ENCODE measurements around the gene APOC3. TPM values are rescaled to one million over a fixed set of nuclear protein-coding genes. Genes with fewer than 3 reads are reported as not detected.

The APOC3 gene
- total RNA-seq, 1 donor from 2014 or later, result not detected

DNA sequence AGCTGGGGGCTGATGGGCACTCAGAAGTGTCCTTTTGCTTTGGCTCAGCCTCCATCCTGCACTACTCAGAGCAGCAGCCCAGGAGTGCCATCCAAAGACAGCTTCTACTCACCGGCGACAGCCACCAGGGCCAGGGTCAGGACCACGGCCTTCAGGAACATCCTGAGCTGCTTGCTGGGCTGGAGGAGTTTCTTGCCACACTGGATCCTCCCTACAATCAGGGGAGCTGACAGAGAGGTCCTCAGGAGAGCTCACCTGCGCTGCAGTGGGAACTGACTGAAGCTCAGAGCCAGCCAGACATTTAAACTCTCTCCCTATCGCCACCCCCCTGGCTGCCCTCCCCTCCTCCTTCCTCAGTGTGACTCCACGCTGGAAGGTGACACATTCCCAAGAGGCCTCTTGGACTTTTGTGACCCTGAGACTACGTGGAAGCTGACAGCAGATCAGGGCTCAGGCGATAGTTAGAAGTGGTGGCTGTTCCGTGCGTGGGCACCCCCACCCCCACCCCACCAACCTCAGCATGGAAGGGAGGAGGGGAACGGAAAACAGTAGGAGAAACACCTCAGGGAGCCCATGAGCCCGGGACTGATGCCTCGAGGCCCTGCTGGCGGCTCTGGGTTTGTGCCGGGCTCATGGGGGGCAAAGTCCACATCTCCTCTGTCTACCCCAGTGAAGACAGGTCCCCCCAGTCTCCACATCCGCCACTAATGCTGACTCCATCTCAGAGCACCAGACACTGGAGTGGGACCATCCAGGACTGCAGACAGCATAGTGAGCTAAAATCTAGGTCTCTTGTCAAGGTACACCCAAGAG lies 6.5 kb upstream of the APOC3 start, which contains the start of gene APOA4:
Gene APOA4, minus strand, starts transcription at position 274 of the 813 bp plus-strand sequence. Its CDS starts 113 bp downstream, at position 161.
- Mint-ChIP-seq H3K4me1 (ENCODE audit: low read depth) (no peaks in the 10 kb centered on the region), H3K4me3 (ENCODE audit: unreplicated experiment) (no peak within 1 kb of the TSS), H3K36me3 (ENCODE audit: low read depth) (no peaks in the 10 kb centered on the region), H3K9me3 (ENCODE audit: low read depth) (no peaks in the 10 kb centered on the region), H3K27me3 (ENCODE audit: low read depth) (no peaks in the 10 kb centered on the region), H3K27ac (ENCODE audit: unreplicated experiment) (no peak within 1 kb of the TSS)
- no peak for DNase-seq (ENCODE audit: low spot score)
- TF ChIP-seq, protein P1, sequence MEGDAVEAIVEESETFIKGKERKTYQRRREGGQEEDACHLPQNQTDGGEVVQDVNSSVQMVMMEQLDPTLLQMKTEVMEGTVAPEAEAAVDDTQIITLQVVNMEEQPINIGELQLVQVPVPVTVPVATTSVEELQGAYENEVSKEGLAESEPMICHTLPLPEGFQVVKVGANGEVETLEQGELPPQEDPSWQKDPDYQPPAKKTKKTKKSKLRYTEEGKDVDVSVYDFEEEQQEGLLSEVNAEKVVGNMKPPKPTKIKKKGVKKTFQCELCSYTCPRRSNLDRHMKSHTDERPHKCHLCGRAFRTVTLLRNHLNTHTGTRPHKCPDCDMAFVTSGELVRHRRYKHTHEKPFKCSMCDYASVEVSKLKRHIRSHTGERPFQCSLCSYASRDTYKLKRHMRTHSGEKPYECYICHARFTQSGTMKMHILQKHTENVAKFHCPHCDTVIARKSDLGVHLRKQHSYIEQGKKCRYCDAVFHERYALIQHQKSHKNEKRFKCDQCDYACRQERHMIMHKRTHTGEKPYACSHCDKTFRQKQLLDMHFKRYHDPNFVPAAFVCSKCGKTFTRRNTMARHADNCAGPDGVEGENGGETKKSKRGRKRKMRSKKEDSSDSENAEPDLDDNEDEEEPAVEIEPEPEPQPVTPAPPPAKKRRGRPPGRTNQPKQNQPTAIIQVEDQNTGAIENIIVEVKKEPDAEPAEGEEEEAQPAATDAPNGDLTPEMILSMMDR (IDR thresholded peaks at IDR 0.05), result no peak

DNA sequence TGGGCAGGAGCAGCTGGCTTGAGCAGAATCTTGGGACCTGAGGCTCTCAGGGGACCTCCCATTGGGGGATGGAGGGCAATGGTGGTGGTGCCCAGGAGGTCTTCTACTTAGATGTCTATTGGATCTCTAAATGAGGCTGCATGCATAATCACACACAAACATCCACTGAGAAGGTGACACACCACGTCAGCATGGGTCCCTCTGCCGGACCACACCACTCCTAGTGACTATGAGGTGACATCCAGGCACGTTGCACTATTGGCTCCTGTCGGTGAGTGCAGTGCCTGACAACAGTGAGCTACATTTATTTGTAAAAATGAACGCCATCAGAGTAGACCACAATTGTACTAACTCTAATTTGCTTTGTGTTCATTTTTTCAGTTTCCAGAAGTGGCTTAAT lies 4.3 kb upstream of the APOC3 start:
- Mint-ChIP-seq H3K9me3 (ENCODE audit: low read depth) (no peaks in the 10 kb centered on the region), H3K27me3 (ENCODE audit: low read depth) (no peaks in the 10 kb centered on the region), H3K27ac (ENCODE audit: unreplicated experiment) (no peak overlapping the region), H3K4me1 (ENCODE audit: low read depth) (peaks cover 13% of the 10 kb centered on the region), H3K4me3 (ENCODE audit: unreplicated experiment) (no peak overlapping the region), H3K36me3 (ENCODE audit: low read depth) (no peaks in the 10 kb centered on the region)
- TF ChIP-seq, protein P1 (IDR thresholded peaks at IDR 0.05), result no peak
- DNase-seq (ENCODE audit: low spot score), result no peak

DNA sequence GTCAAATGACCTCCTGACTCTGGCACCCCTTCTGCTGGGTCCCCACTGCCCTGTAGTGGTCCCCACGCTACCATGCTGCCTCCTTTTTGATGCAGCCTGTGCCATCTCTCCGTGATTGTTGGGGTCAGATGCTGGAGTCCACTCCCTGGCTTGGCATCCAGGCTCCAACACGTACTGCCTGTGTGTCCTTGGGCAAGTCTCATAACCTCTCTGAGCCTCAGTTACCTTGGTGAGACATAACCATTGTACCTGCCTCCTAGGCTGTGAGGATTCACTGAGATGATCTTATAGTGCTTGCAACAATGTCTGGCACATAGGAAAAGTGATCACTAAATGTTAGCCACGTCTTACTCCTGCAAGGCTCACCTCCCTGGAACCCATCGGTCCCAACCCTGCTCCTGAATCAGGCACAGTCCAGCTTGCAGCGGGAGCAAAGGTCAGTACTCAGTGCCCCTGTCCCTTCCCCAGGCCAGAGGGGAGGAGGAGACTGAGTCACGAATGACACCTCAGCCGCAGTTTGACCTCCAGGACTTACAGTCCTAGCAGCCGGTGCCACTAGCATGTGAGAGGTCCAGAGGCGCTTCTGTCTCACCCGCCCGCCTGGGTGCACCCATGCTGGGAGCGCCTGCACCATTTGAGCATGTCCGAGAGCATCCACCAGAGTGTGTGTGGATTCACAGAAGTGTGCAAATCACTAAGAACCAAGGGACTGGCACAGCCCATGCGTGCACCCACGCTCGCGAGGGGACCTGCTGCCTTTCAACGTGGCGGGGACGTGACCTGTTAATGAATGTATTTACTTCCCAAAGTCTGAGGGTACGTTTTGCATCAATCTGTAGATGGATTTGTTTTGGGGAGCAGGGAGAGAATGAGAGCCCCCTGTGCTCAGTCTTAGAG lies 3.6 kb upstream of the APOC3 start:
- no peak overlapping the region for H3K27ac Mint-ChIP-seq (ENCODE audit: unreplicated experiment)
- H3K9me3 Mint-ChIP-seq (ENCODE audit: low read depth), result no peaks in the 10 kb centered on the region
- H3K27me3 Mint-ChIP-seq (ENCODE audit: low read depth), result no peaks in the 10 kb centered on the region
- peaks cover 13% of the 10 kb centered on the region for H3K4me1 Mint-ChIP-seq (ENCODE audit: low read depth)
- DNase-seq (ENCODE audit: low spot score), result no peak
- TF ChIP-seq, protein P1 (IDR thresholded peaks at IDR 0.05), result no peak
- no peaks in the 10 kb centered on the region for H3K36me3 Mint-ChIP-seq (ENCODE audit: low read depth)
- no peak overlapping the region for H3K4me3 Mint-ChIP-seq (ENCODE audit: unreplicated experiment)

DNA sequence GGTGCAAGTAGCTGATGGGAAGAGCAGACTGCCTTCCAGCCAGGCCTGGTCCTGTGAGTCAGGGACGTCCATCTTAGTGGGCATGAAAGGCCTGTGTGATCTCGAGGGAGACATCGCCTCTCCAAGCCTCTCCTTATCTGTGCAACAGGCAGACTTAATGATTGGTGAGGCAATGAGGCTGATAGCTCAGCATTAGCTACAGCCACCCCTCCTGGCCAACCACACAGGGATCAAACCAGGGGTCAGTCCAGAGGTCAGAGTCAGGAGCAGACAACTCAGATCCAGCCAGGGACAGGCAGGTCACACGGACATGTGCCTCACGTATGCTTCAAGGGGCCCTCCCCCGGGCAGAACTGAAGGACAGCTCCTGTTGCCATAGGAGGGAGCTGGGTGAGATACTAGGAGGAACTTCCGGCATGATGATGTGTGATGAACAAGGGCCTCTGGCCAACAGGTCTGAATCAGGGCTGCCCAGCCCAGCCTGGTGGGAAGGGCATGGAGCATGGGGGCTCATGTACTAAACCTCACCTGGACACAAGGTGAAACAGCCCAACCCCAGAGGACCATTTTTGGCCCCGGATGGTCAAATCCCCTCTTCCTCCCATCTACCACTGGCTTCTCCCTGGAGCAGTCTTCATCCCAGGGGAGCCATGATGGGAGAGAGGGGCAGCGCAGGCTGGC lies 2.8 kb upstream of the APOC3 start:
- no peaks in the 10 kb centered on the region for H3K36me3 Mint-ChIP-seq (ENCODE audit: low read depth)
- no peak overlapping the region for H3K4me3 Mint-ChIP-seq (ENCODE audit: unreplicated experiment)
- no peaks in the 10 kb centered on the region for H3K27me3 Mint-ChIP-seq (ENCODE audit: low read depth)
- no peak overlapping the region for H3K27ac Mint-ChIP-seq (ENCODE audit: unreplicated experiment)
- no peak for DNase-seq (ENCODE audit: low spot score)
- TF ChIP-seq, protein P1 (IDR thresholded peaks at IDR 0.05), result no peak
- peaks cover 13% of the 10 kb centered on the region for H3K4me1 Mint-ChIP-seq (ENCODE audit: low read depth)
- H3K9me3 Mint-ChIP-seq (ENCODE audit: low read depth), result no peaks in the 10 kb centered on the region

DNA sequence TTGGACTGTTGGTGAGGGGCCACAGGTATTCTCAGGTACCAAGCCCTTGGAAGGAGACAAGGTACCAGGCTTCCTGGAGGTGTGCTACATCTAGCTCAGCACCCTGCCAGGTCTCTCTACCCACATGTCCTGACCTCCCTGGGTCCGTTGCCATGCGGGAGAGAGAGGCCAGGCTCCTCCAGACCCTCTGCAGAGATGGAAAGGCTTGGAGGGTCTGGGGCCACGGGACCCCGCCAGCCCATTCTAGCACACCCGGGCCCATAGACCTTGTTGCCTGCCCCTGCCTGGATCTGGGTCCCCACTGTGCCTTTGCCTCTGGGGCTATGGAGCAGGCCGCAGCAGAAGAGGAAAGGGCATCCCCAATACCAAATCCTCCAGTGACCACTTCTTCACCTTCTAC lies 2.2 kb upstream of the APOC3 start:
- no peak for DNase-seq (ENCODE audit: low spot score)
- no peak overlapping the region for H3K27ac Mint-ChIP-seq (ENCODE audit: unreplicated experiment)
- TF ChIP-seq, protein P1 (IDR thresholded peaks at IDR 0.05), result no peak
- H3K4me1 Mint-ChIP-seq (ENCODE audit: low read depth), result peaks cover 13% of the 10 kb centered on the region
- no peaks in the 10 kb centered on the region for H3K36me3 Mint-ChIP-seq (ENCODE audit: low read depth)
- no peak overlapping the region for H3K4me3 Mint-ChIP-seq (ENCODE audit: unreplicated experiment)
- no peaks in the 10 kb centered on the region for H3K27me3 Mint-ChIP-seq (ENCODE audit: low read depth)
- H3K9me3 Mint-ChIP-seq (ENCODE audit: low read depth), result no peaks in the 10 kb centered on the region
